ENCODE measurements around the gene TCEAL2. TPM values are rescaled to one million over a fixed set of nuclear protein-coding genes. Genes with fewer than 3 reads are reported as not detected.
A peak's percentile ranks its signal among the peaks of the same experiment; 100 is the strongest.
"Not testable (repeated sequence)": the region's sequence is repeated elsewhere in the genome, so short reads cannot be mapped to it uniquely, and the experiment has no call there.

TCEAL2 gene
- 9.1 and 12.3 TPM in 2 replicates for total RNA-seq (2014; rRNA removed; shearing (Covaris generic))
- 45.9 and 46.6 TPM in 2 replicates for polyA plus RNA-seq (2016; fragmentation: Nextera tagmentation; extraction: Ambion mirVana)
- long read RNA-seq, transcript TCEAL2-202 (3 exons, 1,100 nt): major isoform, 7 of 9 reads
- long read RNA-seq, partial matches to known transcripts: 0 of 9 reads
- long read RNA-seq, other reads (novel, unspliced or antisense): 2 of 9 reads

- H3K9me3 Mint-ChIP-seq; H3F3A ChIP-seq (replicated peaks; ENCODE audit: low read depth); H3K27ac ChIP-seq (ENCODE audit: low read depth); H3K27me3 Mint-ChIP-seq (ENCODE audit: insufficient read depth, low read depth, poor library complexity); H4K20me1 ChIP-seq (replicated peaks; ENCODE audit: insufficient read depth); H3K4me1 ChIP-seq (ENCODE audit: insufficient read depth); H3K9me2 ChIP-seq (ENCODE audit: insufficient read depth); H3K36me3 Mint-ChIP-seq (ENCODE audit: low read depth); H3K27ac Mint-ChIP-seq; H3K79me2 ChIP-seq (replicated peaks; ENCODE audit: insufficient read depth); H3K36me3 ChIP-seq (ENCODE audit: insufficient read depth): not testable (repeated sequence)
- ATAC-seq (peak; percentile 89), DNase-seq (ENCODE audit: low spot score) (peak; percentile 59)
- Histone ChIP-seq H3K4me2 (peak within 1 kb of the TSS; percentile 75), H3K4me3 (peak within 1 kb of the TSS; percentile 62), H2AFZ (0 out of 2 replicates have a peak within 1 kb of the TSS, but pooled peaks have one; percentile 56), H3K27me3 (ENCODE audit: insufficient read depth) (peaks cover 27% of the 10 kb centered on the region)
- peak; percentile 84 for TF ChIP-seq CREB1 (CRISPR knock-in tag; IDR thresholded peaks at IDR 0.05; ENCODE audit: low read depth)
- Mint-ChIP-seq H3K4me3 (peak within 1 kb of the TSS; percentile 84), H3K4me1 (peaks cover 13% of the 10 kb centered on the region)
Observed at GRCh38 chrX:102125436-102125835, at the start of gene TCEAL2. TSS of gene TCEAL2 (plus strand) at chrX:102125679. CDS start at chrX:102126831, 1,152 bp downstream.

- Histone ChIP-seq H4K20me1 (replicated peaks; ENCODE audit: insufficient read depth) (no peaks in the 10 kb centered on the region), H3K9me2 (ENCODE audit: insufficient read depth) (no peaks in the 10 kb centered on the region), H3K36me3 (ENCODE audit: insufficient read depth) (no peaks in the 10 kb centered on the region), H3F3A (replicated peaks; ENCODE audit: low read depth) (no peaks in the 10 kb centered on the region), H3K4me2 (no peak overlapping the region), H2AFZ (no peak overlapping the region), H3K4me3 (no peak overlapping the region), H3K79me2 (replicated peaks; ENCODE audit: insufficient read depth) (no peaks in the 10 kb centered on the region), H3K4me1 (ENCODE audit: insufficient read depth) (no peaks in the 10 kb centered on the region), H3K27ac (ENCODE audit: low read depth) (no peak overlapping the region), H3K27me3 (ENCODE audit: insufficient read depth) (no peaks in the 10 kb centered on the region)
- H3K36me3 Mint-ChIP-seq (ENCODE audit: low read depth): no peaks in the 10 kb centered on the region
- no peaks in the 10 kb centered on the region for H3K4me1 Mint-ChIP-seq
- no peaks in the 10 kb centered on the region for H3K27me3 Mint-ChIP-seq (ENCODE audit: insufficient read depth, low read depth, poor library complexity)
- no peaks in the 10 kb centered on the region for H3K9me3 Mint-ChIP-seq
- ATAC-seq (no peak), DNase-seq (ENCODE audit: low spot score) (no peak)
- no peak overlapping the region for H3K4me3 Mint-ChIP-seq
- H3K27ac Mint-ChIP-seq: no peak overlapping the region
- TF ChIP-seq ETS1 (IDR thresholded peaks at IDR 0.05) (no peak), EZH2phosphoT487 (IDR thresholded peaks at IDR 0.05; ENCODE audit: unreplicated experiment) (no peak), ZNF114 (CRISPR knock-in tag; IDR thresholded peaks at IDR 0.05) (no peak), CTCF (conservative IDR thresholded peaks at IDR 0.05; ENCODE audit: low read depth in 2 of 2) (no peak), POLR2AphosphoS5 (IDR thresholded peaks at IDR 0.05; ENCODE audit: low read depth) (no peak), STAT1 (IDR thresholded peaks at IDR 0.05; ENCODE audit: unreplicated experiment) (no peak), JUNB (IDR thresholded peaks at IDR 0.05; ENCODE audit: unreplicated experiment) (no peak), EZH2 (IDR thresholded peaks at IDR 0.05; ENCODE audit: low read depth, unreplicated experiment) (no peak), CREB1 (CRISPR knock-in tag; IDR thresholded peaks at IDR 0.05; ENCODE audit: low read depth) (no peak), ZNF331 (CRISPR knock-in tag; IDR thresholded peaks at IDR 0.05; ENCODE audit: low read depth) (no peak), NANOG (IDR thresholded peaks at IDR 0.05; ENCODE audit: borderline replicate concordance) (no peak)
- TF ChIP-seq, protein P1, sequence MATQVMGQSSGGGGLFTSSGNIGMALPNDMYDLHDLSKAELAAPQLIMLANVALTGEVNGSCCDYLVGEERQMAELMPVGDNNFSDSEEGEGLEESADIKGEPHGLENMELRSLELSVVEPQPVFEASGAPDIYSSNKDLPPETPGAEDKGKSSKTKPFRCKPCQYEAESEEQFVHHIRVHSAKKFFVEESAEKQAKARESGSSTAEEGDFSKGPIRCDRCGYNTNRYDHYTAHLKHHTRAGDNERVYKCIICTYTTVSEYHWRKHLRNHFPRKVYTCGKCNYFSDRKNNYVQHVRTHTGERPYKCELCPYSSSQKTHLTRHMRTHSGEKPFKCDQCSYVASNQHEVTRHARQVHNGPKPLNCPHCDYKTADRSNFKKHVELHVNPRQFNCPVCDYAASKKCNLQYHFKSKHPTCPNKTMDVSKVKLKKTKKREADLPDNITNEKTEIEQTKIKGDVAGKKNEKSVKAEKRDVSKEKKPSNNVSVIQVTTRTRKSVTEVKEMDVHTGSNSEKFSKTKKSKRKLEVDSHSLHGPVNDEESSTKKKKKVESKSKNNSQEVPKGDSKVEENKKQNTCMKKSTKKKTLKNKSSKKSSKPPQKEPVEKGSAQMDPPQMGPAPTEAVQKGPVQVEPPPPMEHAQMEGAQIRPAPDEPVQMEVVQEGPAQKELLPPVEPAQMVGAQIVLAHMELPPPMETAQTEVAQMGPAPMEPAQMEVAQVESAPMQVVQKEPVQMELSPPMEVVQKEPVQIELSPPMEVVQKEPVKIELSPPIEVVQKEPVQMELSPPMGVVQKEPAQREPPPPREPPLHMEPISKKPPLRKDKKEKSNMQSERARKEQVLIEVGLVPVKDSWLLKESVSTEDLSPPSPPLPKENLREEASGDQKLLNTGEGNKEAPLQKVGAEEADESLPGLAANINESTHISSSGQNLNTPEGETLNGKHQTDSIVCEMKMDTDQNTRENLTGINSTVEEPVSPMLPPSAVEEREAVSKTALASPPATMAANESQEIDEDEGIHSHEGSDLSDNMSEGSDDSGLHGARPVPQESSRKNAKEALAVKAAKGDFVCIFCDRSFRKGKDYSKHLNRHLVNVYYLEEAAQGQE (IDR thresholded peaks at IDR 0.05; ENCODE audit: unreplicated experiment): no peak
Observed at GRCh38 chrX:102077426-102077825, 48.1 kb upstream of the TCEAL2 start.
